ENCODE results near the gene AKIRIN2.

AKIRIN2 gene

GRCh38 chr6:87653074-87653962 lies 48.7 kb downstream of the AKIRIN2 start:
- Histone ChIP-seq H3K36me3 (ENCODE audit: control insufficient read depth, insufficient read depth, low read length) (peaks cover 32% of the 10 kb centered on the region), H3K27ac (ENCODE audit: low read depth, low read length, severe bottlenecking) (no peak overlapping the region)

GRCh38 chr6:87645080-87645479 lies 57.0 kb downstream of the AKIRIN2 start:
- H3K9me3 ChIP-seq (ENCODE audit: control insufficient read depth, low read length) = no peaks in the 10 kb centered on the region
- H3K4me1 ChIP-seq (ENCODE audit: control insufficient read depth, insufficient read depth, low read length, poor library complexity, severe bottlenecking) = no peaks in the 10 kb centered on the region
- no peak overlapping the region for H3K27ac ChIP-seq (ENCODE audit: low read depth, low read length, severe bottlenecking)
- no CpG with 5 or more reads among the region's 1 CpG for WGBS, 2 experiments (ENCODE audit: insufficient coverage in 2 of 2)
- H3K4me3 ChIP-seq (ENCODE audit: extremely low read depth, insufficient read depth, low read length, poor library complexity, severe bottlenecking) = no peak overlapping the region
- peaks cover 20% of the 10 kb centered on the region for H3K36me3 ChIP-seq (ENCODE audit: control insufficient read depth, insufficient read depth, low read length)

More at GRCh38 chr6:87653074-87653962, 48.7 kb downstream of the AKIRIN2 start:
- H3K9me3 ChIP-seq (ENCODE audit: control insufficient read depth, low read length) = no peaks in the 10 kb centered on the region
- WGBS, 2 experiments (ENCODE audit: insufficient coverage in 2 of 2) = 30 to 50% methylated on average over 1 of the region's 3 CpGs
- H3K4me3 ChIP-seq (ENCODE audit: extremely low read depth, insufficient read depth, low read length, poor library complexity, severe bottlenecking) = no peak overlapping the region
- H3K4me1 ChIP-seq (ENCODE audit: control insufficient read depth, insufficient read depth, low read length, poor library complexity, severe bottlenecking) = no peaks in the 10 kb centered on the region

GRCh38 chr6:87641065-87641692 lies 60.9 kb downstream of the AKIRIN2 start:
- no peaks in the 10 kb centered on the region for H3K4me1 ChIP-seq (ENCODE audit: control insufficient read depth, insufficient read depth, low read length, poor library complexity, severe bottlenecking)
- H3K4me3 ChIP-seq (ENCODE audit: extremely low read depth, insufficient read depth, low read length, poor library complexity, severe bottlenecking) = no peak overlapping the region
- no peak overlapping the region for H3K27ac ChIP-seq (ENCODE audit: low read depth, low read length, severe bottlenecking)
- H3K9me3 ChIP-seq (ENCODE audit: control insufficient read depth, low read length) = no peaks in the 10 kb centered on the region
- WGBS, 2 experiments (ENCODE audit: insufficient coverage in 2 of 2) = 83% methylated on average over 1 of the region's 1 CpG; no CpG with 5 or more reads in 1 of the 2 experiments
- peaks cover 45% of the 10 kb centered on the region for H3K36me3 ChIP-seq (ENCODE audit: control insufficient read depth, insufficient read depth, low read length)

- 93 to 100% methylated on average over 3 of the region's 4 CpGs for WGBS, 2 experiments (ENCODE audit: insufficient coverage in 2 of 2)
- H3K36me3 ChIP-seq (ENCODE audit: control insufficient read depth, insufficient read depth, low read length) = peaks cover 48% of the 10 kb centered on the region
- H3K9me3 ChIP-seq (ENCODE audit: control insufficient read depth, low read length) = no peaks in the 10 kb centered on the region
- no peaks in the 10 kb centered on the region for H3K4me1 ChIP-seq (ENCODE audit: control insufficient read depth, insufficient read depth, low read length, poor library complexity, severe bottlenecking)
- no peak overlapping the region for H3K27ac ChIP-seq (ENCODE audit: low read depth, low read length, severe bottlenecking)
- no peak overlapping the region for H3K4me3 ChIP-seq (ENCODE audit: extremely low read depth, insufficient read depth, low read length, poor library complexity, severe bottlenecking)
Observed at GRCh38 chr6:87639373-87639772, 62.7 kb downstream of the AKIRIN2 start.

GRCh38 chr6:87637106-87637505 lies 64.9 kb downstream of the AKIRIN2 start:
- H3K27ac ChIP-seq (ENCODE audit: low read depth, low read length, severe bottlenecking) = no peak overlapping the region
- no peaks in the 10 kb centered on the region for H3K4me1 ChIP-seq (ENCODE audit: control insufficient read depth, insufficient read depth, low read length, poor library complexity, severe bottlenecking)
- no peaks in the 10 kb centered on the region for H3K9me3 ChIP-seq (ENCODE audit: control insufficient read depth, low read length)
- no peak overlapping the region for H3K4me3 ChIP-seq (ENCODE audit: extremely low read depth, insufficient read depth, low read length, poor library complexity, severe bottlenecking)
- no CpG with 5 or more reads among the region's 1 CpG for WGBS, 2 experiments (ENCODE audit: insufficient coverage in 2 of 2)
- H3K36me3 ChIP-seq (ENCODE audit: control insufficient read depth, insufficient read depth, low read length) = peaks cover 51% of the 10 kb centered on the region

- Histone ChIP-seq H3K4me3 (ENCODE audit: extremely low read depth, insufficient read depth, low read length, poor library complexity, severe bottlenecking) (no peak overlapping the region), H3K9me3 (ENCODE audit: control insufficient read depth, low read length) (no peaks in the 10 kb centered on the region), H3K4me1 (ENCODE audit: control insufficient read depth, insufficient read depth, low read length, poor library complexity, severe bottlenecking) (no peaks in the 10 kb centered on the region), H3K27ac (ENCODE audit: low read depth, low read length, severe bottlenecking) (no peak overlapping the region), H3K36me3 (ENCODE audit: control insufficient read depth, insufficient read depth, low read length) (peaks cover 53% of the 10 kb centered on the region)
- no CpG with 5 or more reads among the region's 1 CpG for WGBS, 2 experiments (ENCODE audit: insufficient coverage in 2 of 2)
Observed at GRCh38 chr6:87636315-87636714, 65.7 kb downstream of the AKIRIN2 start.

- no CpG with 5 or more reads among the region's 3 CpGs for WGBS, 2 experiments (ENCODE audit: insufficient coverage in 2 of 2)
- no peaks in the 10 kb centered on the region for H3K9me3 ChIP-seq (ENCODE audit: control insufficient read depth, low read length)
- peaks cover 44% of the 10 kb centered on the region for H3K36me3 ChIP-seq (ENCODE audit: control insufficient read depth, insufficient read depth, low read length)
- no peak overlapping the region for H3K4me3 ChIP-seq (ENCODE audit: extremely low read depth, insufficient read depth, low read length, poor library complexity, severe bottlenecking)
- no peak overlapping the region for H3K27ac ChIP-seq (ENCODE audit: low read depth, low read length, severe bottlenecking)
- no peaks in the 10 kb centered on the region for H3K4me1 ChIP-seq (ENCODE audit: control insufficient read depth, insufficient read depth, low read length, poor library complexity, severe bottlenecking)
Observed at GRCh38 chr6:87633851-87634250, 68.2 kb downstream of the AKIRIN2 start.

GRCh38 chr6:87630746-87631145 lies 71.3 kb downstream of the AKIRIN2 start:
- Histone ChIP-seq H3K4me1 (ENCODE audit: control insufficient read depth, insufficient read depth, low read length, poor library complexity, severe bottlenecking) (no peaks in the 10 kb centered on the region), H3K9me3 (ENCODE audit: control insufficient read depth, low read length) (no peaks in the 10 kb centered on the region), H3K4me3 (ENCODE audit: extremely low read depth, insufficient read depth, low read length, poor library complexity, severe bottlenecking) (no peak overlapping the region), H3K27ac (ENCODE audit: low read depth, low read length, severe bottlenecking) (no peak overlapping the region), H3K36me3 (ENCODE audit: control insufficient read depth, insufficient read depth, low read length) (peaks cover 31% of the 10 kb centered on the region)
- 100% methylated on average over 1 of the region's 1 CpG; no CpG with 5 or more reads in 1 of the 2 experiments for WGBS, 2 experiments (ENCODE audit: insufficient coverage in 2 of 2)

- Histone ChIP-seq H3K27ac (ENCODE audit: low read depth, low read length, severe bottlenecking) (no peak overlapping the region), H3K36me3 (ENCODE audit: control insufficient read depth, insufficient read depth, low read length) (peaks cover 36% of the 10 kb centered on the region)
Observed at GRCh38 chr6:87628881-87629280, 73.2 kb downstream of the AKIRIN2 start.

GRCh38 chr6:87628424-87628823 lies 73.6 kb downstream of the AKIRIN2 start:
- H3K9me3 ChIP-seq (ENCODE audit: control insufficient read depth, low read length) = no peaks in the 10 kb centered on the region
- H3K27ac ChIP-seq (ENCODE audit: low read depth, low read length, severe bottlenecking) = no peak overlapping the region
- peaks cover 39% of the 10 kb centered on the region for H3K36me3 ChIP-seq (ENCODE audit: control insufficient read depth, insufficient read depth, low read length)
- WGBS, 2 experiments (ENCODE audit: insufficient coverage in 2 of 2) = 100% methylated on average over 1 of the region's 2 CpGs; no CpG with 5 or more reads in 1 of the 2 experiments
- no peak overlapping the region for H3K4me3 ChIP-seq (ENCODE audit: extremely low read depth, insufficient read depth, low read length, poor library complexity, severe bottlenecking)
- H3K4me1 ChIP-seq (ENCODE audit: control insufficient read depth, insufficient read depth, low read length, poor library complexity, severe bottlenecking) = no peaks in the 10 kb centered on the region

More at GRCh38 chr6:87628881-87629280, 73.2 kb downstream of the AKIRIN2 start:
- H3K4me1 ChIP-seq (ENCODE audit: control insufficient read depth, insufficient read depth, low read length, poor library complexity, severe bottlenecking) = no peaks in the 10 kb centered on the region
- no peak overlapping the region for H3K4me3 ChIP-seq (ENCODE audit: extremely low read depth, insufficient read depth, low read length, poor library complexity, severe bottlenecking)
- no peaks in the 10 kb centered on the region for H3K9me3 ChIP-seq (ENCODE audit: control insufficient read depth, low read length)
